ENCODE results near the gene SLC2A9.

DNA sequence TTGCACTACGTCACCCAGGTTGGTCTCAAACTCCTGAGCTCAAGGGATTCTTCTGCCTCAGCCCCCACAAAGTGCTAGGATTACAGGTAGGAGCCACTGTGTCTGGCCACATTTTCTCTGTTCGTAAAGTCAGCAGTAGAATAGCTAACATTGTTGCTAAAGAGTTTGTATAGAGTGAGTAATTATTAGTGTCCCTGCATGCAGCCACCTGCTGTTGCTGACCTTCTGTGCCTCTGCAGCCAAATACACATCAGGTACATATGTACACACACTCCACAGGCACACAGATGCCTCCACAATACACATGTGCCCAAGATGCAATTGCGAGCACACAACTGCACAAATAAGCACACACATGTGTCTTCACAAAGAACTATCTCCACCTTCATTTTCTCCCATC is 228.9 kb downstream of the SLC2A9 start:
- TF ChIP-seq, protein P1, sequence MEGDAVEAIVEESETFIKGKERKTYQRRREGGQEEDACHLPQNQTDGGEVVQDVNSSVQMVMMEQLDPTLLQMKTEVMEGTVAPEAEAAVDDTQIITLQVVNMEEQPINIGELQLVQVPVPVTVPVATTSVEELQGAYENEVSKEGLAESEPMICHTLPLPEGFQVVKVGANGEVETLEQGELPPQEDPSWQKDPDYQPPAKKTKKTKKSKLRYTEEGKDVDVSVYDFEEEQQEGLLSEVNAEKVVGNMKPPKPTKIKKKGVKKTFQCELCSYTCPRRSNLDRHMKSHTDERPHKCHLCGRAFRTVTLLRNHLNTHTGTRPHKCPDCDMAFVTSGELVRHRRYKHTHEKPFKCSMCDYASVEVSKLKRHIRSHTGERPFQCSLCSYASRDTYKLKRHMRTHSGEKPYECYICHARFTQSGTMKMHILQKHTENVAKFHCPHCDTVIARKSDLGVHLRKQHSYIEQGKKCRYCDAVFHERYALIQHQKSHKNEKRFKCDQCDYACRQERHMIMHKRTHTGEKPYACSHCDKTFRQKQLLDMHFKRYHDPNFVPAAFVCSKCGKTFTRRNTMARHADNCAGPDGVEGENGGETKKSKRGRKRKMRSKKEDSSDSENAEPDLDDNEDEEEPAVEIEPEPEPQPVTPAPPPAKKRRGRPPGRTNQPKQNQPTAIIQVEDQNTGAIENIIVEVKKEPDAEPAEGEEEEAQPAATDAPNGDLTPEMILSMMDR (conservative IDR thresholded peaks at IDR 0.05; ENCODE audit: low read length): no peak
- TF ChIP-seq EZH2phosphoT487 (IDR thresholded peaks at IDR 0.05; ENCODE audit: borderline replicate concordance): no peak

Data from Loucy (cell line).